ENCODE measurements around the gene IQGAP2.

Gene IQGAP2

GRCh38 chr5:76754668-76755078 lies 351.6 kb downstream of the IQGAP2 start:
- Histone ChIP-seq H3K9me3 (ENCODE audit: control insufficient read depth in 1 of 2, low read length in 2 of 2) (no peaks in the 10 kb centered on the region), H3K4me1 (ENCODE audit: control insufficient read depth in 1 of 2, insufficient read depth in 2 of 2, low read length in 2 of 2) (no peaks in the 10 kb centered on the region), H3K27me3 (ENCODE audit: low read depth, low read length) (no peaks in the 10 kb centered on the region), H3K36me3 (ENCODE audit: control insufficient read depth in 1 of 2, insufficient read depth in 2 of 2, low read length in 2 of 2) (no peaks in the 10 kb centered on the region), H3K4me3 (ENCODE audit: low read depth in 1 of 2, low read length in 2 of 2) (no peak overlapping the region), H3K27ac (ENCODE audit: low read length) (no peak overlapping the region)

GRCh38 chr5:76755779-76756637 lies 352.9 kb downstream of the IQGAP2 start:
- Histone ChIP-seq H3K9me3 (ENCODE audit: control insufficient read depth in 1 of 2, low read length in 2 of 2) (no peaks in the 10 kb centered on the region), H3K4me3 (ENCODE audit: low read depth in 1 of 2, low read length in 2 of 2) (no peak overlapping the region), H3K27ac (ENCODE audit: low read length) (no peak overlapping the region)

GRCh38 chr5:76757049-76757448 lies 354.0 kb downstream of the IQGAP2 start:
- H3K4me1 ChIP-seq (ENCODE audit: control insufficient read depth in 1 of 2, insufficient read depth in 2 of 2, low read length in 2 of 2) = no peaks in the 10 kb centered on the region
- no peak overlapping the region for H3K4me3 ChIP-seq (ENCODE audit: low read depth in 1 of 2, low read length in 2 of 2)
- H3K27me3 ChIP-seq (ENCODE audit: low read depth, low read length) = no peaks in the 10 kb centered on the region
- H3K36me3 ChIP-seq (ENCODE audit: control insufficient read depth in 1 of 2, insufficient read depth in 2 of 2, low read length in 2 of 2) = no peaks in the 10 kb centered on the region
- H3K9me3 ChIP-seq (ENCODE audit: control insufficient read depth in 1 of 2, low read length in 2 of 2) = no peaks in the 10 kb centered on the region
- H3K27ac ChIP-seq (ENCODE audit: low read length) = no peak overlapping the region

More at GRCh38 chr5:76755779-76756637, 352.9 kb downstream of the IQGAP2 start:
- H3K4me1 ChIP-seq (ENCODE audit: control insufficient read depth in 1 of 2, insufficient read depth in 2 of 2, low read length in 2 of 2) = no peaks in the 10 kb centered on the region
- H3K36me3 ChIP-seq (ENCODE audit: control insufficient read depth in 1 of 2, insufficient read depth in 2 of 2, low read length in 2 of 2) = no peaks in the 10 kb centered on the region
- no peaks in the 10 kb centered on the region for H3K27me3 ChIP-seq (ENCODE audit: low read depth, low read length)

All from muscle layer of duodenum (tissue), 2 donors.